Activated CD4-positive, alpha-beta memory T cell treated with anti-CD3 and anti-CD28 coated beads, Interleukin-2, amount 10 ng/mL, durations not matched to agents 7 days and 5 days (primary cell): Measurements from ENCODE around the gene MLLT1. TPM values are rescaled to one million over a fixed set of nuclear protein-coding genes. Genes with fewer than 3 reads are reported as not detected.
A peak's percentile ranks its signal among the peaks of the same experiment; 100 is the strongest.

ENCODE experiments used
- CTCF ChIA-PET: fragments of 350-600 bp; sonication (Branson Sonifier 250); formaldehyde crosslinking; loops from one replicate; lab custom pipeline; 2021; ENCODE audit warnings: antibody characterized with exemption, inconsistent platforms; lab: Charles Lee
- POLR2A ChIA-PET: fragments of 350-600 bp; sonication (Branson Sonifier 250); formaldehyde crosslinking; loops from one replicate; lab custom pipeline; 2021; ENCODE audit warnings: antibody characterized with exemption; lab: Charles Lee
- DNase-seq: peaks from one replicate; pipeline ENCODE4 v3.0.0-alpha.2; 2020
- H3K27ac Mint-ChIP-seq: one replicate; pipeline ENCODE4 v1.8.0; 2021; ENCODE audit warnings: mild to moderate bottlenecking, mixed read lengths
- H3K27me3 Mint-ChIP-seq: one replicate; pipeline ENCODE4 v1.8.0; 2021; ENCODE audit warnings: mixed read lengths
- H3K36me3 Mint-ChIP-seq: one replicate; pipeline ENCODE4 v1.8.0; 2021; ENCODE audit warnings: low read depth, mixed read lengths
- H3K4me1 Mint-ChIP-seq: one replicate; pipeline ENCODE4 v1.8.0; 2021; ENCODE audit warnings: mixed read lengths
- H3K4me3 Mint-ChIP-seq: one replicate; pipeline ENCODE4 v1.8.0; 2021; ENCODE audit warnings: mild to moderate bottlenecking, mixed read lengths
- H3K9me3 Mint-ChIP-seq: one replicate; pipeline ENCODE4 v1.8.0; 2021; ENCODE audit warnings: mixed read lengths
- total RNA-seq, 2 experiments: library from RNA; stranded (reverse); gene quantifications; one replicate each; pipeline ENCODE4 v1.2.3, GENCODE V29; 2021

Gene MLLT1
- total RNA-seq, 2 experiments from 2014 or later = 35.6 to 37.2 TPM

DNA sequence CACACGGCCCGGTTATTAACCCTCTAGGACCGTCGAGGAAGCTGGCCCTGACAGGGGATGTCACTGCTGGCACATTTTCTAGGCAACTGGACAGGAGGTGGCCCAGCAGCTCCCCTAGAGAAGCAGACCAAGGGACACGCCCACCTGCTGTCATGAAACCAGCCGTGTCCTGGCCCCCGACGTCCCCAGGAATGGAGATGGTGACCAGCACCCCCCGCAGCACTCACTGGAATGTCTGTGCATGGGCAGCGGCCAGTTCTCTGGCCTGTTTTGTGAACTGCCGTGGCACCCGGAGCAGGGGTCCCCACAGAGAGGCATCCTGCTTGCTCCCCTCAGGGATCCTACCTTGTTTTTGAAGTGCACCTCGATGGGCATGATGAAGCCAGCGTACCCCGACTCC lies 17.9 kb downstream of the MLLT1 start:
- ChIA-PET POLR2A (no interaction called here), CTCF (interaction anchor here (0.7 to 0.9 kb wide), 2 partner anchors 24 to 43 kb away, joined by 3 to 5 read pairs; no protein-coding TSS in a partner anchor)
- H3K9me3 Mint-ChIP-seq = no peaks in the 10 kb centered on the region
- no peaks in the 10 kb centered on the region for H3K27me3 Mint-ChIP-seq
- peaks cover 24% of the 10 kb centered on the region for H3K36me3 Mint-ChIP-seq
- H3K4me3 Mint-ChIP-seq = no peak overlapping the region
- H3K27ac Mint-ChIP-seq = no peak overlapping the region
- DNase-seq = no peak
- no peaks in the 10 kb centered on the region for H3K4me1 Mint-ChIP-seq

- Mint-ChIP-seq H3K27ac (no peak overlapping the region), H3K4me3 (no peak overlapping the region), H3K4me1 (no peaks in the 10 kb centered on the region), H3K9me3 (no peaks in the 10 kb centered on the region), H3K36me3 (peaks cover 24% of the 10 kb centered on the region), H3K27me3 (no peaks in the 10 kb centered on the region)
- ChIA-PET CTCF (interaction anchor here (0.7 to 0.9 kb wide), 3 partner anchors 23 to 814 kb away, joined by 3 to 5 read pairs (median 3); no protein-coding TSS in a partner anchor), POLR2A (no interaction called here)
- DNase-seq = peak; percentile 36
Measured at GRCh38 chr19:6260912-6261650, 18.7 kb downstream of the MLLT1 start.

- ChIA-PET CTCF (no interaction called here), POLR2A (no interaction called here)
- Mint-ChIP-seq H3K9me3 (no peaks in the 10 kb centered on the region), H3K4me1 (no peaks in the 10 kb centered on the region), H3K4me3 (no peak overlapping the region), H3K27ac (no peak overlapping the region), H3K27me3 (no peaks in the 10 kb centered on the region), H3K36me3 (peaks cover 24% of the 10 kb centered on the region)
- no peak for DNase-seq
Measured at GRCh38 chr19:6260376-6260775, 19.4 kb downstream of the MLLT1 start.

GRCh38 chr19:6259312-6259861 lies 20.4 kb downstream of the MLLT1 start:
- no peaks in the 10 kb centered on the region for H3K4me1 Mint-ChIP-seq
- H3K9me3 Mint-ChIP-seq = no peaks in the 10 kb centered on the region
- ChIA-PET POLR2A (no interaction called here), CTCF (no interaction called here)
- peaks cover 21% of the 10 kb centered on the region for H3K36me3 Mint-ChIP-seq
- H3K4me3 Mint-ChIP-seq = no peak overlapping the region
- no peak for DNase-seq
- no peak overlapping the region for H3K27ac Mint-ChIP-seq
- no peaks in the 10 kb centered on the region for H3K27me3 Mint-ChIP-seq

- Mint-ChIP-seq H3K9me3 (no peaks in the 10 kb centered on the region), H3K27me3 (no peaks in the 10 kb centered on the region), H3K36me3 (peaks cover 21% of the 10 kb centered on the region), H3K4me3 (no peak overlapping the region), H3K27ac (peak overlapping the region; percentile 3), H3K4me1 (no peaks in the 10 kb centered on the region)
- DNase-seq = no peak
- ChIA-PET POLR2A (no interaction called here), CTCF (interaction anchor here (0.5 kb wide), 1 partner anchor 1309 kb away, joined by 3 read pairs; no protein-coding TSS in a partner anchor)
Measured at GRCh38 chr19:6258812-6259311, 20.9 kb downstream of the MLLT1 start.

DNA sequence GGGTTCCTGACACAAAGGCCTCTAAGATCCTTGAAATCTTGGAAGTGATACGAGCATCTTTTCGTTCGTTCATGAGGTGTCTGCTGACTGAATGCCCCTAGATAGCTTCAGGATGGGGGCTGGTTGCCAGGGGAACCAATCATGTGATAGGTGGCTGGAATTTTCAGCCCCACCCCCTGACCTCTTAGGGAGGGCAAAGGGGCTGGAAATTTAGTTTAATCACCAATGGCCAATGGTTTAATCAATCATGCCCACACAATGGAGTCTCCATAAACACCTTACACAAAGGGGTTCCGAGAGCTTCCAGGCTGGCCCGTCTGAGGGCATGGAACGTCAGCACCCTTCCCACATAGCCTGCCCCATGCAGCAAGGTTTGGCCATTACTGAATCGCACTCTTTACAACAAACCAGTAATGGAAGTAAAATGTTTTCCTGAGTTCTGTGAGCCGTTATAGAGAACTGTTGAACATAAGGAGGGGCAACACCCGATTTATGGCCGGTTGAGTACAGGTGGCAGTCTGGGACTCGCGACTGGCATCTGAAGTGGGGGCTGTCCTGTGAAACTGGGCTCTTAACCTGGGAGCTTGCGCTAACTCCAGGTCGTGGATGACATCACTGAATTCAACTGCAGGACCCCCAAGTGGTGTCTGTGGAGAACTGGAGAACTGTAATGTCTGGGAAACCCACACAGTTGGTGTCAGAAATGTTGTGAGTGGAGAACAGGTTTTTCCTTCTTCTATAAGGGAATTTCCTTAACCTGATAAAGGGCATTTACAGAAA lies 25.6 kb downstream of the MLLT1 start:
- H3K4me3 Mint-ChIP-seq = no peak overlapping the region
- H3K9me3 Mint-ChIP-seq = no peaks in the 10 kb centered on the region
- CTCF ChIA-PET = no interaction called here
- H3K27me3 Mint-ChIP-seq = no peaks in the 10 kb centered on the region
- H3K27ac Mint-ChIP-seq = no peak overlapping the region
- peaks cover 15% of the 10 kb centered on the region for H3K36me3 Mint-ChIP-seq
- POLR2A ChIA-PET = no interaction called here
- no peak for DNase-seq
- peaks cover 4% of the 10 kb centered on the region for H3K4me1 Mint-ChIP-seq

GRCh38 chr19:6252066-6252465 lies 27.7 kb downstream of the MLLT1 start:
- ChIA-PET CTCF (no interaction called here), POLR2A (no interaction called here)
- DNase-seq = no peak
- H3K4me3 Mint-ChIP-seq = no peak overlapping the region
- no peak overlapping the region for H3K27ac Mint-ChIP-seq
- H3K9me3 Mint-ChIP-seq = no peaks in the 10 kb centered on the region
- H3K36me3 Mint-ChIP-seq = peaks cover 9% of the 10 kb centered on the region
- no peaks in the 10 kb centered on the region for H3K27me3 Mint-ChIP-seq
- peaks cover 4% of the 10 kb centered on the region for H3K4me1 Mint-ChIP-seq

DNA sequence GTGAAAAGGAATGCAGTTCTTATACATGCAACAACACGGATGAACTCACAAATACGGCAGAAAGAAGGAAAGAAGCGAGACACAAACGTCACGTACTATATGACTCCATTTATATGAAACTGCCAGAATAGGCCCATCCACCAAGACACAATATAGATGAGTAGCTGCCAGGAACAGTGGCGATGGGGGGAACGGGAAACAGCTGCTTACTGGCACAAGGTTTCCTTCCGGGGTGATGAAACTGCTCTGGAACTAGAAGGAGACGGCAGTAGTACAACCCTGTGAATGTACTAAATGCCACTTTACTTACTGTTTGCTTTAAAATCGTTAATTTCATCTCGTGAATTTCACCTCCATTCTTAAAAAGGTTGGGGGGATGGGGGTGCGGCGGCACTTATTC lies 28.9 kb downstream of the MLLT1 start:
- POLR2A ChIA-PET = no interaction called here

DNA sequence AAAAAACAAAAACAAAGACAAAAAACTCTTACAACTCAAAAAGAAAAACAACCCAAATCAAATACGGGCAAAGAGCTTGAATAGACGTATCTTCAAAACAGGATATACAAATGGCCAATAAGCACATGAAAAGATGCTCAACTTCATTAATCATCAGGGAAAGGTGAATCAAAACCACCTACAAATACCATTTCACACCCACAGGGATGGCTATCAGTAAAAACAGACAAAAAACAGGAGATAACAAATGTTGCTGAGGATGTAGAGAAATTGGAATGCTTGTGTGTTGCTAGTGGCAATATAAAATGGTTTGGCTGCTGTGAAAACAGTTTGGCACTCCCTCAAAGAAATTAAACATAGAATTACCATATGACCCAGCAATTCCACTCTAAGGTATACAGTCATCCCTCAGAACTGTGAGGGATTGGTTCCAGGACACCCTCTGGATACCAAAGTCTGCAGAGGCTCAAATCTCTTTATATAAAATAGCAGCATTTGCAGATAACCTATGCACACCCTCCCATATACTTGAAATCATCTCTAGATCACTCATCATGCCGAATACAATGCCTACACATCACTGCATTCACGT lies 29.7 kb downstream of the MLLT1 start:
- Mint-ChIP-seq H3K36me3 (peaks cover 11% of the 10 kb centered on the region), H3K27ac (no peak overlapping the region), H3K4me3 (no peak overlapping the region), H3K27me3 (no peaks in the 10 kb centered on the region), H3K9me3 (no peaks in the 10 kb centered on the region), H3K4me1 (peaks cover 6% of the 10 kb centered on the region)
- ChIA-PET POLR2A (interaction anchor here (0.6 to 1.5 kb wide), 2 partner anchors 16 to 20 kb away, joined by 3 read pairs; no protein-coding TSS in a partner anchor), CTCF (interaction anchor here (1.7 kb wide), 1 partner anchor 32 kb away, joined by 5 read pairs; no protein-coding TSS in a partner anchor)
- DNase-seq = no peak

More for the DNA sequence above, 28.9 kb downstream of the MLLT1 start:
- Mint-ChIP-seq H3K27me3 (no peaks in the 10 kb centered on the region), H3K4me3 (no peak overlapping the region), H3K36me3 (peaks cover 11% of the 10 kb centered on the region), H3K9me3 (no peaks in the 10 kb centered on the region), H3K4me1 (peaks cover 6% of the 10 kb centered on the region), H3K27ac (no peak overlapping the region)
- DNase-seq = no peak
- CTCF ChIA-PET = no interaction called here

DNA sequence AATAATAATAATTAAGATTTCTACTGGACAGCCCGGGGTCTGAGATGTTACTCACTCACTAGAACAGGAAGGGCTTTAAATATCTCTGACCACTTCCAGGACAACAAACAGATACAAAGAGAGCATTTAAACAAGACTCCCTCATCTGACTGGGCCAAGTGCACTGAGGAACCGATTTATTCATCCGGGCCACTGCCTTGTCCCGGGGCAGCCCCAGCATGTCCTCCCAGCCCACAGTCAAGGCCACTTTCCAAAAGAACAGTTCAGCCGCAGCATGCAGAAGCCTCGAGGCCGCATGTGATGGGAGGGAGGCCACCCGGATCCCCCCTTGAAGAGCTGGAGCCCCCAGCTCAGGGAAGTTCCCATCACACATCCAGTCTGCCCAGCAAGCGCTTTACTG lies 30.5 kb downstream of the MLLT1 start:
- ChIA-PET CTCF (interaction anchor here (1.7 kb wide), 1 partner anchor 31 kb away, joined by 5 read pairs; no protein-coding TSS in a partner anchor), POLR2A (interaction anchor here (0.6 to 1.5 kb wide), 2 partner anchors 17 to 21 kb away, joined by 3 read pairs; no protein-coding TSS in a partner anchor)
- peaks cover 11% of the 10 kb centered on the region for H3K36me3 Mint-ChIP-seq
- no peak overlapping the region for H3K4me3 Mint-ChIP-seq
- no peak overlapping the region for H3K27ac Mint-ChIP-seq
- no peak for DNase-seq
- no peaks in the 10 kb centered on the region for H3K27me3 Mint-ChIP-seq
- no peaks in the 10 kb centered on the region for H3K9me3 Mint-ChIP-seq
- peaks cover 12% of the 10 kb centered on the region for H3K4me1 Mint-ChIP-seq

- CTCF ChIA-PET = interaction anchor here (1.7 kb wide), 1 partner anchor 30 kb away, joined by 5 read pairs; no protein-coding TSS in a partner anchor
- peaks cover 17% of the 10 kb centered on the region for H3K4me1 Mint-ChIP-seq
- H3K9me3 Mint-ChIP-seq = no peaks in the 10 kb centered on the region
- no peaks in the 10 kb centered on the region for H3K27me3 Mint-ChIP-seq
- POLR2A ChIA-PET = interaction anchor here (1.5 kb wide), 1 partner anchor 21 kb away, joined by 3 read pairs; no protein-coding TSS in a partner anchor
- H3K27ac Mint-ChIP-seq = no peak overlapping the region
- no peak for DNase-seq
- H3K36me3 Mint-ChIP-seq = peaks cover 11% of the 10 kb centered on the region
- no peak overlapping the region for H3K4me3 Mint-ChIP-seq
Measured at GRCh38 chr19:6248844-6249243, 30.9 kb downstream of the MLLT1 start.

- H3K4me3 Mint-ChIP-seq = no peak overlapping the region
- H3K9me3 Mint-ChIP-seq = no peaks in the 10 kb centered on the region
- peaks cover 11% of the 10 kb centered on the region for H3K36me3 Mint-ChIP-seq
- no peak overlapping the region for H3K27ac Mint-ChIP-seq
- DNase-seq = no peak
- ChIA-PET CTCF (no interaction called here), POLR2A (no interaction called here)
- peaks cover 22% of the 10 kb centered on the region for H3K4me1 Mint-ChIP-seq
- H3K27me3 Mint-ChIP-seq = no peaks in the 10 kb centered on the region
Measured at GRCh38 chr19:6248341-6248740, 31.4 kb downstream of the MLLT1 start.
